Activated CD8-positive, alpha-beta T cell treated with anti-CD3 and anti-CD28 coated beads, Interleukin-2, amount 10 ng/mL, durations not matched to agents 7 days and 5 days (primary cell): ENCODE data around the gene DGLUCY. TPM values are rescaled to one million over a fixed set of nuclear protein-coding genes. Genes with fewer than 3 reads are reported as not detected.
"Not testable (repeated sequence)": the region's sequence is repeated elsewhere in the genome, so short reads cannot be mapped to it uniquely, and the experiment has no call there.

Source experiments
- ATAC-seq: fragments of 150-1000 bp; cut with Tn5 transposase; one replicate; pipeline ENCODE4 v1.10.0; 2021; ENCODE audit warnings: moderate library complexity
- CTCF ChIA-PET: fragments of 350-600 bp; sonication (Branson Sonifier 250); formaldehyde crosslinking; loops from one replicate; lab custom pipeline; 2021; ENCODE audit warnings: antibody characterized with exemption; lab: Charles Lee
- POLR2A ChIA-PET: fragments of 350-600 bp; sonication (Branson Sonifier 250); formaldehyde crosslinking; loops from one replicate; lab custom pipeline; 2021; ENCODE audit warnings: antibody characterized with exemption; lab: Charles Lee
- DNase-seq: peaks from one replicate; pipeline ENCODE4 v3.0.0-alpha.2; 2020
- H3K27ac Mint-ChIP-seq: one replicate; pipeline ENCODE4 v1.8.0; 2021; ENCODE audit warnings: mild to moderate bottlenecking, mixed read lengths
- H3K27me3 Mint-ChIP-seq: one replicate; pipeline ENCODE4 v1.8.0; 2021; ENCODE audit warnings: low read depth, mixed read lengths
- H3K36me3 Mint-ChIP-seq: one replicate; pipeline ENCODE4 v1.8.0; 2021; ENCODE audit warnings: low read depth, mixed read lengths
- H3K4me1 Mint-ChIP-seq: one replicate; pipeline ENCODE4 v1.8.0; 2021; ENCODE audit warnings: low read depth, mixed read lengths
- H3K4me3 Mint-ChIP-seq: one replicate; pipeline ENCODE4 v1.8.0; 2021; ENCODE audit warnings: mild to moderate bottlenecking, mixed read lengths
- H3K9me3 Mint-ChIP-seq: one replicate; pipeline ENCODE4 v1.8.0; 2022; ENCODE audit warnings: mixed read lengths; ENCODE audit not compliant: insufficient read depth
- total RNA-seq, 2 experiments: library from RNA; stranded (reverse); gene quantifications; one replicate each; pipeline ENCODE4 v1.2.3, GENCODE V29; 2021

Gene DGLUCY
- total RNA-seq, 2 experiments from 2014 or later, result 111 to 119 TPM

- not testable (repeated sequence) for H3K27me3 Mint-ChIP-seq
- H3K4me1 Mint-ChIP-seq, result peaks cover 99% of the 10 kb centered on the region
- POLR2A ChIA-PET, result interaction anchor here (0.7 to 5.8 kb wide), 6 partner anchors 16 to 49 kb away, joined by 3 to 541 read pairs (median 4); partner anchors contain the start of gene GPR68
These were observed 112.5 kb downstream of the DGLUCY start for GRCh38 chr14:91226360-91226759.

GRCh38 chr14:91227183-91227628, 113.3 kb downstream of the DGLUCY start:
- Mint-ChIP-seq H3K27me3 (no peaks in the 10 kb centered on the region), H3K36me3 (peaks cover 79% of the 10 kb centered on the region), H3K4me3 (peak overlapping the region; percentile 75), H3K9me3 (peaks cover 2% of the 10 kb centered on the region), H3K4me1 (peaks cover 99% of the 10 kb centered on the region), H3K27ac (peak overlapping the region; percentile 97)
- DNase-seq (peak; percentile 58), ATAC-seq (no peak)
- ChIA-PET POLR2A (interaction anchor here (0.7 to 5.8 kb wide), 6 partner anchors 15 to 50 kb away, joined by 3 to 541 read pairs (median 10); partner anchors contain the start of gene GPR68), CTCF (interaction anchor here (0.6 to 5.6 kb wide), 12 partner anchors 12 to 171 kb away, joined by 3 to 85 read pairs (median 4); partner anchors contain the start of gene GPR68)

More at GRCh38 chr14:91226360-91226759, 112.5 kb downstream of the DGLUCY start:
- Mint-ChIP-seq H3K4me3 (peak overlapping the region; percentile 75), H3K27ac (peak overlapping the region; percentile 97), H3K36me3 (peaks cover 79% of the 10 kb centered on the region)
- CTCF ChIA-PET, result interaction anchor here (0.9 to 5.6 kb wide), 8 partner anchors 16 to 324 kb away, joined by 3 to 85 read pairs (median 6); partner anchors contain the start of gene GPR68
- not testable (repeated sequence) for H3K9me3 Mint-ChIP-seq, ATAC-seq
- DNase-seq, result peak; percentile 53

GRCh38 chr14:91228112-91229004, 114.5 kb downstream of the DGLUCY start:
- Mint-ChIP-seq H3K27me3 (no peaks in the 10 kb centered on the region), H3K4me3 (peak overlapping the region; percentile 75), H3K27ac (peak overlapping the region; percentile 97), H3K36me3 (peaks cover 79% of the 10 kb centered on the region), H3K4me1 (peaks cover 96% of the 10 kb centered on the region), H3K9me3 (no peaks in the 10 kb centered on the region)
- ATAC-seq, result peak; percentile 76
- DNase-seq, result peak; percentile 87
- ChIA-PET POLR2A (interaction anchor here (0.6 to 5.8 kb wide), 10 partner anchors 9 to 188 kb away, joined by 3 to 541 read pairs (median 10); partner anchors contain the start of genes CCDC88C and GPR68), CTCF (interaction anchor here (0.8 to 5.6 kb wide), 14 partner anchors 13 to 326 kb away, joined by 3 to 85 read pairs (median 4); partner anchors contain the start of gene GPR68)

- ChIA-PET CTCF (interaction anchor here (0.8 to 5.6 kb wide), 10 partner anchors 14 to 326 kb away, joined by 3 to 85 read pairs (median 4); partner anchors contain the start of gene GPR68), POLR2A (interaction anchor here (0.6 to 5.8 kb wide), 10 partner anchors 10 to 187 kb away, joined by 3 to 541 read pairs (median 8); partner anchors contain the start of genes CCDC88C and GPR68)
- H3K27ac Mint-ChIP-seq, result peak overlapping the region; percentile 97
- H3K36me3 Mint-ChIP-seq, result peaks cover 75% of the 10 kb centered on the region
- no peak for DNase-seq
- H3K4me3 Mint-ChIP-seq, result peak overlapping the region; percentile 75
- peaks cover 92% of the 10 kb centered on the region for H3K4me1 Mint-ChIP-seq
- no peaks in the 10 kb centered on the region for H3K27me3 Mint-ChIP-seq
- H3K9me3 Mint-ChIP-seq, result no peaks in the 10 kb centered on the region
- no peak for ATAC-seq
These were observed 115.1 kb downstream of the DGLUCY start for GRCh38 chr14:91229005-91229382.

GRCh38 chr14:91229743-91230200, 115.9 kb downstream of the DGLUCY start:
- ChIA-PET CTCF (interaction anchor here (0.9 to 5.6 kb wide), 8 partner anchors 13 to 327 kb away, joined by 3 to 85 read pairs (median 4); partner anchors contain the start of gene GPR68), POLR2A (interaction anchor here (0.7 to 5.8 kb wide), 8 partner anchors 13 to 187 kb away, joined by 3 to 541 read pairs (median 8); partner anchors contain the start of genes CCDC88C and GPR68)
- DNase-seq (peak; percentile 91), ATAC-seq (peak; percentile 59)
- H3K9me3 Mint-ChIP-seq, result no peaks in the 10 kb centered on the region
- peaks cover 91% of the 10 kb centered on the region for H3K4me1 Mint-ChIP-seq
- peak overlapping the region; percentile 97 for H3K27ac Mint-ChIP-seq
- H3K27me3 Mint-ChIP-seq, result no peaks in the 10 kb centered on the region
- H3K36me3 Mint-ChIP-seq, result peaks cover 77% of the 10 kb centered on the region
- peak overlapping the region; percentile 75 for H3K4me3 Mint-ChIP-seq

GRCh38 chr14:91230397-91231035, 116.6 kb downstream of the DGLUCY start:
- ATAC-seq, result peak; percentile 6
- ChIA-PET CTCF (interaction anchor here (0.7 to 5.6 kb wide), 4 partner anchors 10 to 54 kb away, joined by 3 to 85 read pairs (median 4); partner anchors contain the start of gene GPR68), POLR2A (interaction anchor here (0.7 to 5.8 kb wide), 5 partner anchors 12 to 53 kb away, joined by 3 to 541 read pairs (median 79); partner anchors contain the start of gene GPR68)
- H3K36me3 Mint-ChIP-seq, result peaks cover 74% of the 10 kb centered on the region
- peak; percentile 45 for DNase-seq
- H3K27ac Mint-ChIP-seq, result peak overlapping the region; percentile 97
- H3K4me1 Mint-ChIP-seq, result peaks cover 85% of the 10 kb centered on the region
- peak overlapping the region; percentile 75 for H3K4me3 Mint-ChIP-seq
- no peaks in the 10 kb centered on the region for H3K9me3 Mint-ChIP-seq
- no peaks in the 10 kb centered on the region for H3K27me3 Mint-ChIP-seq

- H3K27me3 Mint-ChIP-seq, result no peaks in the 10 kb centered on the region
These were observed 117.6 kb downstream of the DGLUCY start for GRCh38 chr14:91231446-91231845.

GRCh38 chr14:91232052-91232451, 118.2 kb downstream of the DGLUCY start:
- peaks cover 80% of the 10 kb centered on the region for H3K4me1 Mint-ChIP-seq
- CTCF ChIA-PET, result interaction anchor here (1.2 kb wide), 1 partner anchor 9 kb away, joined by 3 read pairs; no protein-coding TSS in a partner anchor
- H3K27me3 Mint-ChIP-seq, result no peaks in the 10 kb centered on the region
- peak overlapping the region; percentile 75 for H3K4me3 Mint-ChIP-seq
- POLR2A ChIA-PET, result interaction anchor here (4.9 kb wide), 1 partner anchor 12 kb away, joined by 79 read pairs; the partner anchor contains the start of gene GPR68
- H3K9me3 Mint-ChIP-seq, result no peaks in the 10 kb centered on the region
- peaks cover 71% of the 10 kb centered on the region for H3K36me3 Mint-ChIP-seq
- H3K27ac Mint-ChIP-seq, result peak overlapping the region; percentile 97
- DNase-seq, result no peak
- ATAC-seq, result no peak

More at GRCh38 chr14:91231446-91231845, 117.6 kb downstream of the DGLUCY start:
- peak overlapping the region; percentile 97 for H3K27ac Mint-ChIP-seq
- ChIA-PET POLR2A (interaction anchor here (4.9 kb wide), 1 partner anchor 12 kb away, joined by 79 read pairs; the partner anchor contains the start of gene GPR68), CTCF (interaction anchor here (1.2 kb wide), 1 partner anchor 9 kb away, joined by 3 read pairs; no protein-coding TSS in a partner anchor)
- peaks cover 73% of the 10 kb centered on the region for H3K36me3 Mint-ChIP-seq
- peak overlapping the region; percentile 75 for H3K4me3 Mint-ChIP-seq
- H3K9me3 Mint-ChIP-seq, result no peaks in the 10 kb centered on the region
- ATAC-seq, result no peak
- DNase-seq, result no peak
- H3K4me1 Mint-ChIP-seq, result peaks cover 83% of the 10 kb centered on the region

- Mint-ChIP-seq H3K27ac (peak overlapping the region; percentile 97), H3K4me3 (no peak overlapping the region), H3K4me1 (peaks cover 79% of the 10 kb centered on the region), H3K9me3 (no peaks in the 10 kb centered on the region), H3K27me3 (no peaks in the 10 kb centered on the region), H3K36me3 (peaks cover 73% of the 10 kb centered on the region)
- ChIA-PET CTCF (no interaction called here), POLR2A (interaction anchor here (4.9 kb wide), 1 partner anchor 11 kb away, joined by 79 read pairs; the partner anchor contains the start of gene GPR68)
- no peak for DNase-seq
- ATAC-seq, result no peak
These were observed 118.7 kb downstream of the DGLUCY start for GRCh38 chr14:91232603-91233002.
